ENCODE results near the gene CHKA.

- TF ChIP-seq CTCF (optimal IDR thresholded peaks at IDR 0.05 in 1 of 3, IDR thresholded peaks at IDR 0.05 in 1 of 3, conservative IDR thresholded peaks at IDR 0.05 in 1 of 3; ENCODE audit: extremely low read depth in 1 of 3, insufficient read depth in 2 of 3, low read length in 3 of 3) (no peak), EZH2 (IDR thresholded peaks at IDR 0.05; ENCODE audit: low read length) (no peak)
Measured at GRCh38 chr11:68150037-68150436, 28.8 kb upstream of the CHKA start.
